ENCODE measurements around the gene KLC3.

Gene KLC3

GRCh38 chr19:45349430-45349941, 8.9 kb downstream of the KLC3 start:
- H3K4me3 ChIP-seq, result no peak overlapping the region
- H3K27ac ChIP-seq, result no peak overlapping the region
- H3K9me3 ChIP-seq, result no peaks in the 10 kb centered on the region
- H3K36me3 ChIP-seq, result peaks cover 0 to 51% (median 25%) of the 10 kb centered on the region in 3 donors
- no peaks in the 10 kb centered on the region for H3K4me1 ChIP-seq
- intact Hi-C loops (cut with DNase I; ENCODE audit: low total_unique reads), result no loop called here
- DNase-seq, result no peak
- no peak for TF ChIP-seq CTCF (IDR thresholded peaks at IDR 0.05)
- H3K27me3 ChIP-seq, result peaks cover 0 to 41% of the 10 kb centered on the region in 2 donors

- Histone ChIP-seq H3K27ac (no peak overlapping the region), H3K27me3 (peaks cover 0 to 30% of the 10 kb centered on the region in 2 donors), H3K9me3 (no peaks in the 10 kb centered on the region), H3K36me3 (peaks cover 0 to 62% (median 32%) of the 10 kb centered on the region in 3 donors), H3K4me1 (no peaks in the 10 kb centered on the region), H3K4me3 (no peak overlapping the region)
- intact Hi-C loops (cut with DNase I; ENCODE audit: low total_unique reads), result no loop called here
- DNase-seq, result no peak
- no peak for TF ChIP-seq CTCF (IDR thresholded peaks at IDR 0.05)
These were observed 10.0 kb downstream of the KLC3 start for GRCh38 chr19:45350477-45351058.

- Histone ChIP-seq H3K4me3 (no peak overlapping the region), H3K4me1 (no peaks in the 10 kb centered on the region), H3K9me3 (no peaks in the 10 kb centered on the region), H3K36me3 (peaks cover 0 to 69% (median 32%) of the 10 kb centered on the region in 3 donors), H3K27ac (no peak overlapping the region), H3K27me3 (peaks cover 0 to 22% of the 10 kb centered on the region in 2 donors)
- TF ChIP-seq CTCF (IDR thresholded peaks at IDR 0.05), result no peak
- no peak for DNase-seq
- intact Hi-C loops (cut with DNase I; ENCODE audit: low total_unique reads), result no loop called here
These were observed 10.9 kb downstream of the KLC3 start for GRCh38 chr19:45351401-45351952.

GRCh38 chr19:45352062-45352461, 11.5 kb downstream of the KLC3 start:
- intact Hi-C loops (cut with DNase I; ENCODE audit: low total_unique reads), result no loop called here
- Histone ChIP-seq H3K4me3 (no peak overlapping the region), H3K4me1 (no peaks in the 10 kb centered on the region), H3K36me3 (peaks cover 0 to 75% (median 32%) of the 10 kb centered on the region in 3 donors), H3K27me3 (peaks cover 0 to 17% of the 10 kb centered on the region in 2 donors), H3K9me3 (no peaks in the 10 kb centered on the region), H3K27ac (no peak overlapping the region)
- TF ChIP-seq CTCF (IDR thresholded peaks at IDR 0.05), result no peak
- no peak for DNase-seq

- H3K9me3 ChIP-seq, result no peaks in the 10 kb centered on the region
- H3K4me1 ChIP-seq, result no peaks in the 10 kb centered on the region
- no peak overlapping the region for H3K4me3 ChIP-seq
- H3K27me3 ChIP-seq, result peaks cover 0 to 13% of the 10 kb centered on the region in 2 donors
- intact Hi-C loops (cut with DNase I; ENCODE audit: low total_unique reads), result no loop called here
- H3K27ac ChIP-seq, result no peak overlapping the region
- no peak for DNase-seq
- peaks cover 0 to 77% (median 32%) of the 10 kb centered on the region in 3 donors for H3K36me3 ChIP-seq
- TF ChIP-seq CTCF (IDR thresholded peaks at IDR 0.05), result no peak
These were observed 11.9 kb downstream of the KLC3 start for GRCh38 chr19:45352471-45352870.
